ENCODE data around the gene SLMAP.

The SLMAP gene

GRCh38 chr3:57820479-57820878 lies 64.4 kb downstream of the SLMAP start:
- intact Hi-C loops (cut with DNase I), result no loop called here
- no peak for DNase-seq

- intact Hi-C loops (cut with DNase I), result no loop called here
- DNase-seq, result no peak
Observed at GRCh38 chr3:57821765-57822164, 65.7 kb downstream of the SLMAP start.

GRCh38 chr3:57822686-57823085 lies 66.6 kb downstream of the SLMAP start:
- intact Hi-C loops (cut with DNase I), result no loop called here
- no peak for DNase-seq

GRCh38 chr3:57825116-57825515 lies 69.0 kb downstream of the SLMAP start:
- intact Hi-C loops (cut with DNase I), result no loop called here
- no peak for DNase-seq

- no peak for DNase-seq
- intact Hi-C loops (cut with DNase I), result no loop called here
Observed at GRCh38 chr3:57826245-57826951, 70.3 kb downstream of the SLMAP start.

GRCh38 chr3:57826952-57827723 lies 71.0 kb downstream of the SLMAP start:
- DNase-seq, result no peak
- intact Hi-C loops (cut with DNase I), result no loop called here

- intact Hi-C loops (cut with DNase I), result no loop called here
- DNase-seq, result no peak
Observed at GRCh38 chr3:57827757-57828156, 71.6 kb downstream of the SLMAP start.

GRCh38 chr3:57832486-57832885 lies 76.4 kb downstream of the SLMAP start:
- DNase-seq, result no peak
- intact Hi-C loops (cut with DNase I), result no loop called here

- intact Hi-C loops (cut with DNase I), result no loop called here
Observed at GRCh38 chr3:57832900-57833313, 76.8 kb downstream of the SLMAP start.

GRCh38 chr3:57833763-57834162 lies 77.7 kb downstream of the SLMAP start:
- no peak for DNase-seq
- intact Hi-C loops (cut with DNase I), result no loop called here

More at GRCh38 chr3:57832900-57833313, 76.8 kb downstream of the SLMAP start:
- DNase-seq, result no peak

- intact Hi-C loops (cut with DNase I), result no loop called here
- no peak for DNase-seq
Observed at GRCh38 chr3:57837686-57838085, 81.6 kb downstream of the SLMAP start.

GRCh38 chr3:57838627-57839026 lies 82.5 kb downstream of the SLMAP start:
- no peak for DNase-seq
- intact Hi-C loops (cut with DNase I), result no loop called here

- intact Hi-C loops (cut with DNase I), result no loop called here
- no peak for DNase-seq
Observed at GRCh38 chr3:57840473-57840872, 84.4 kb downstream of the SLMAP start.

GRCh38 chr3:57841818-57842217 lies 85.7 kb downstream of the SLMAP start:
- intact Hi-C loops (cut with DNase I), result no loop called here
- DNase-seq, result no peak

- no peak for DNase-seq
- intact Hi-C loops (cut with DNase I), result no loop called here
Observed at GRCh38 chr3:57848177-57848738, 92.1 kb downstream of the SLMAP start.

GRCh38 chr3:57851304-57851703 lies 95.2 kb downstream of the SLMAP start:
- no peak for DNase-seq
- intact Hi-C loops (cut with DNase I), result no loop called here

GRCh38 chr3:57852896-57853295 lies 96.8 kb downstream of the SLMAP start:
- DNase-seq, result no peak
- intact Hi-C loops (cut with DNase I), result no loop called here

- intact Hi-C loops (cut with DNase I), result no loop called here
- DNase-seq, result no peak
Observed at GRCh38 chr3:57855281-57855680, 99.2 kb downstream of the SLMAP start.

GRCh38 chr3:57855943-57856342 lies 99.8 kb downstream of the SLMAP start:
- DNase-seq, result no peak
- intact Hi-C loops (cut with DNase I), result no loop called here

GRCh38 chr3:57856675-57857074 lies 100.6 kb downstream of the SLMAP start:
- DNase-seq, result no peak
- intact Hi-C loops (cut with DNase I), result no loop called here

- intact Hi-C loops (cut with DNase I), result no loop called here
- DNase-seq, result no peak
Observed at GRCh38 chr3:57862894-57863293, 106.8 kb downstream of the SLMAP start.

GRCh38 chr3:57863380-57863779 lies 107.3 kb downstream of the SLMAP start:
- intact Hi-C loops (cut with DNase I), result no loop called here
- no peak for DNase-seq
